Measurements from ENCODE around the gene PGLYRP2. TPM values are rescaled to one million over a fixed set of nuclear protein-coding genes. Genes with fewer than 3 reads are reported as not detected.

PGLYRP2 gene
- polyA plus RNA-seq, 1 of the 3 experiments (the other 2 are of a cell fraction), result not detected

DNA sequence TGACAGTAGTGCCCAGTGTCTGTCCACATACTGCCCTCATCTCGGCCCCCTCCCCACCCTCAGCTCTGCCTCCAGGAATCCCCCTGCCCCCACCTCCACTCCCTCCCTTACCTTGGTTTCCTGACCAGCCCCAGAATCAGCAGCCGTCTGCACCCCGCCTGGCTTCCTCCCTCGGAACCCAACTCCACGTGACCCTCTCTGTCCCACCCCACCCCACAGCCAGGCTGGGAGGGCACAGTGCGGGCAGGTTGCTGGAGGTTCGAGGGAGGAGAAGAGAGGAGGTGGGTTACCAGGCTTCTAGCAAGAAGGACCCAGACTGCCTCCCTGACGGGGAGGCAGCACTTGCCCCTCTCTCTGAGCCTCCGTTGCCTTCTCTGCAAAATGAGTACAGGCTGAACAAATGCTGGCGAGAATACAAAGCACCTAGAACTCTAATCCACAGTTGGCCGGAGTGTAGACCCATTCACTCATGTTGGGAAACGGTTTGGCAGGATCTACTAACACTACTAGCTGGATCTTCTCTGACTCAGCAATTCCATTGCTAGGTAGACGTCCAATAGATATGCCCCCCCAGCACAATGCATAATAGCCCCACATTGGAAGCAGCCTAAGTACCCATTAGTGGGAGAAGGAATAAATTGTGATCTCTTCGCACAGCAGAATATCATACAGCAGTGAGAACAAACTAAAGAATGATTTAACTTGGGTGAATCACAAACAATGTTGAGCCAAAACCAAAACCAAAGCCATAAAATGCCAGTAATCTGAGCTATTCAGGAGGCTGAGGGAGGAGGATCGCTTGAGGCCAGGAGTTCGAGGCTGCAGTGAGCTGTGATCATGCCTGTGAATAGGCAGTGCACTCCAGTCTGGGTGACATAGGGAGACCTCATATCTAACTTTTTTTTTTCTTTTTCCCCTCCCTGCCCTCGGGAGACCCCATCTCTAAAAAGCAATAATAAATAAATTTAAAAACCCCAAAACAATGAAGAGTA, 14.6 kb downstream of the PGLYRP2 start, which contains the start of gene RASAL3 (continued):
- TF ChIP-seq, protein P1, sequence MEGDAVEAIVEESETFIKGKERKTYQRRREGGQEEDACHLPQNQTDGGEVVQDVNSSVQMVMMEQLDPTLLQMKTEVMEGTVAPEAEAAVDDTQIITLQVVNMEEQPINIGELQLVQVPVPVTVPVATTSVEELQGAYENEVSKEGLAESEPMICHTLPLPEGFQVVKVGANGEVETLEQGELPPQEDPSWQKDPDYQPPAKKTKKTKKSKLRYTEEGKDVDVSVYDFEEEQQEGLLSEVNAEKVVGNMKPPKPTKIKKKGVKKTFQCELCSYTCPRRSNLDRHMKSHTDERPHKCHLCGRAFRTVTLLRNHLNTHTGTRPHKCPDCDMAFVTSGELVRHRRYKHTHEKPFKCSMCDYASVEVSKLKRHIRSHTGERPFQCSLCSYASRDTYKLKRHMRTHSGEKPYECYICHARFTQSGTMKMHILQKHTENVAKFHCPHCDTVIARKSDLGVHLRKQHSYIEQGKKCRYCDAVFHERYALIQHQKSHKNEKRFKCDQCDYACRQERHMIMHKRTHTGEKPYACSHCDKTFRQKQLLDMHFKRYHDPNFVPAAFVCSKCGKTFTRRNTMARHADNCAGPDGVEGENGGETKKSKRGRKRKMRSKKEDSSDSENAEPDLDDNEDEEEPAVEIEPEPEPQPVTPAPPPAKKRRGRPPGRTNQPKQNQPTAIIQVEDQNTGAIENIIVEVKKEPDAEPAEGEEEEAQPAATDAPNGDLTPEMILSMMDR (IDR thresholded peaks at IDR 0.05), result no peak
- TF ChIP-seq TAF1 (IDR thresholded peaks at IDR 0.05; ENCODE audit: borderline replicate concordance, low read depth, low read length) (no peak), RXRA (IDR thresholded peaks at IDR 0.05; ENCODE audit: borderline replicate concordance, low read depth) (no peak), SMC3 (IDR thresholded peaks at IDR 0.05; ENCODE audit: low read depth, low read length) (no peak), ELF1 (IDR thresholded peaks at IDR 0.05) (no peak)
- TF ChIP-seq, protein P2, sequence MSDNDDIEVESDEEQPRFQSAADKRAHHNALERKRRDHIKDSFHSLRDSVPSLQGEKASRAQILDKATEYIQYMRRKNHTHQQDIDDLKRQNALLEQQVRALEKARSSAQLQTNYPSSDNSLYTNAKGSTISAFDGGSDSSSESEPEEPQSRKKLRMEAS (IDR thresholded peaks at IDR 0.05; ENCODE audit: low read depth), result no peak
- TF ChIP-seq, protein P3, sequence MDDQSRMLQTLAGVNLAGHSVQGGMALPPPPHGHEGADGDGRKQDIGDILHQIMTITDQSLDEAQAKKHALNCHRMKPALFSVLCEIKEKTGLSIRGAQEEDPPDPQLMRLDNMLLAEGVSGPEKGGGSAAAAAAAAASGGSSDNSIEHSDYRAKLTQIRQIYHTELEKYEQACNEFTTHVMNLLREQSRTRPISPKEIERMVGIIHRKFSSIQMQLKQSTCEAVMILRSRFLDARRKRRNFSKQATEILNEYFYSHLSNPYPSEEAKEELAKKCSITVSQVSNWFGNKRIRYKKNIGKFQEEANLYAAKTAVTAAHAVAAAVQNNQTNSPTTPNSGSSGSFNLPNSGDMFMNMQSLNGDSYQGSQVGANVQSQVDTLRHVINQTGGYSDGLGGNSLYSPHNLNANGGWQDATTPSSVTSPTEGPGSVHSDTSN (IDR thresholded peaks at IDR 0.05), result no peak

DNA sequence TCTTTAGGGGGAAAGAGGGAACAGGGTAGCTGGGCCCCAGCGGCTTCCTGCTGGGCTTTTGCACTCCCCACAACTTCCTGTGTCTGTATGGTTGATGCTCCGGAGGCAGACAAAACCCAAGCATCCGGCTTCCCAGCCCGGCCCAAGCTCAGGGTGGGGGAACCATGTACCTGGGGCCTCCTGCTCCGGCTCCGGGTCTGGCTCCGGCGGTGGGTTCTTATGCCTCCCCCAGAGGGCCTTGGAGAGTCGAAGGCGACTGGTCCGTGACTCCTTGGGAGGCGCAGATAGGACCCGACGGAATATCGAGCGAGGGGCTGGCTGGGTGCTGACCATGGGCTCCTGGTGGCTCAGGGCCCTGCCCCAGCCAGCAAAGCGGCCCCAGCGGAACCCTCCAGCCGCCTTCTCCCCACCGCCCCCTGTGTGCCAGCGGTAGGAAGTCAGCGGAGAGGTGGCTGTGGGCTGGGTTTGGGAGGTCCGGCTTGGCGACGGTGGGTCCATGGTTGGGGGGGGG, 15.4 kb downstream of the PGLYRP2 start:
- TF ChIP-seq TCF12 (IDR thresholded peaks at IDR 0.05) (no peak), RFX5 (IDR thresholded peaks at IDR 0.05; ENCODE audit: low read length) (no peak), SMC3 (IDR thresholded peaks at IDR 0.05; ENCODE audit: low read depth, low read length) (no peak), RCOR1 (IDR thresholded peaks at IDR 0.05; ENCODE audit: low read length) (no peak), POLR2AphosphoS5 (IDR thresholded peaks at IDR 0.05; ENCODE audit: low read depth, low read length) (no peak), SIN3A (IDR thresholded peaks at IDR 0.05; ENCODE audit: borderline replicate concordance, low read depth, low read length) (no peak), RXRA (IDR thresholded peaks at IDR 0.05; ENCODE audit: borderline replicate concordance, low read depth) (no peak), TEAD4 (IDR thresholded peaks at IDR 0.05; ENCODE audit: borderline replicate concordance, insufficient read depth) (no peak), JUND (IDR thresholded peaks at IDR 0.05) (no peak), ELF1 (IDR thresholded peaks at IDR 0.05) (no peak), RAD21 (IDR thresholded peaks at IDR 0.05; ENCODE audit: low read length) (no peak), YY1 (IDR thresholded peaks at IDR 0.05; ENCODE audit: low read depth) (no peak), GATA2 (CRISPR knock-in tag; IDR thresholded peaks at IDR 0.05) (no peak)
- TF ChIP-seq, protein P4, sequence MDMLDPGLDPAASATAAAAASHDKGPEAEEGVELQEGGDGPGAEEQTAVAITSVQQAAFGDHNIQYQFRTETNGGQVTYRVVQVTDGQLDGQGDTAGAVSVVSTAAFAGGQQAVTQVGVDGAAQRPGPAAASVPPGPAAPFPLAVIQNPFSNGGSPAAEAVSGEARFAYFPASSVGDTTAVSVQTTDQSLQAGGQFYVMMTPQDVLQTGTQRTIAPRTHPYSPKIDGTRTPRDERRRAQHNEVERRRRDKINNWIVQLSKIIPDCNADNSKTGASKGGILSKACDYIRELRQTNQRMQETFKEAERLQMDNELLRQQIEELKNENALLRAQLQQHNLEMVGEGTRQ (IDR thresholded peaks at IDR 0.05; ENCODE audit: borderline replicate concordance, low read depth, low read length), result no peak
- TF ChIP-seq, protein P3 (IDR thresholded peaks at IDR 0.05), result no peak
- TF ChIP-seq, protein P1 (IDR thresholded peaks at IDR 0.05), result no peak
- POLR2A ChIA-PET, result no interaction called here

More for the DNA sequence above, 15.4 kb downstream of the PGLYRP2 start:
- WGBS (ENCODE audit: low lambda C conversion rate), result 43% methylated on average over 16 of the region's 25 CpGs
- H3K9me2 ChIP-seq, result no peaks in the 10 kb centered on the region
- no peak overlapping the region for H2AFZ ChIP-seq (ENCODE audit: low read depth)
- no peaks in the 10 kb centered on the region for H4K20me1 ChIP-seq (ENCODE audit: insufficient read depth)
- H3K27ac ChIP-seq (ENCODE audit: low read depth in 2 of 2, low read length in 1 of 2), result no peak overlapping the region
- no peaks in the 10 kb centered on the region for H3K4me1 ChIP-seq (ENCODE audit: control insufficient read depth in 1 of 2, insufficient read depth in 2 of 2, low read depth in 1 of 2, low read length in 1 of 2)
- H3K4me3 ChIP-seq (ENCODE audit: low read depth in 2 of 2, low read length in 1 of 2), result no peak overlapping the region
- H3F3A ChIP-seq (replicated peaks; ENCODE audit: insufficient read depth), result peaks cover 8% of the 10 kb centered on the region
- no peak for DNase-seq
- no peak overlapping the region for H3K4me2 ChIP-seq
- H3K36me3 ChIP-seq (replicated peaks in 1 of 2; ENCODE audit: control insufficient read depth in 1 of 2, insufficient read depth in 2 of 2, low read length in 1 of 2), result no peaks in the 10 kb centered on the region
- H3K9me3 ChIP-seq, result no peaks in the 10 kb centered on the region
- no peaks in the 10 kb centered on the region for H3K79me2 ChIP-seq (ENCODE audit: insufficient read depth)
- CTCF ChIA-PET, result no interaction called here
- H3K27me3 ChIP-seq (ENCODE audit: insufficient read depth), result peaks cover 30% of the 10 kb centered on the region
- no peak overlapping the region for H3K9ac ChIP-seq

Data from SK-N-SH (cell line).